ENCODE results near the gene DOCK4.

- TF ChIP-seq RAD21 (IDR thresholded peaks at IDR 0.05) (no peak), CTCF (IDR thresholded peaks at IDR 0.05; ENCODE audit: low read depth, low read length, missing input control) (no peak), ZBTB33 (IDR thresholded peaks at IDR 0.05) (no peak), YY1 (IDR thresholded peaks at IDR 0.05) (no peak), JUND (IDR thresholded peaks at IDR 0.05) (no peak)
Measured at GRCh38 chr7:112080978-112081377, 125.2 kb downstream of the DOCK4 start.

All from liver (tissue), 3 donors.